MCF 10A (cell line): ENCODE data around the gene MPP2. TPM values are rescaled to one million over a fixed set of nuclear protein-coding genes. Genes with fewer than 3 reads are reported as not detected.
"Not testable (repeated sequence)": the region's sequence is repeated elsewhere in the genome, so short reads cannot be mapped to it uniquely, and the experiment has no call there.

ENCODE experiments used
- BruUV-seq: library from RNA; stranded (reverse); fragments of 400-500 nt; replicated peaks from 2 replicates; lab custom pipeline; 2021; lab: Mats Ljungman, UMichigan
- CTCF ChIA-PET: fragments of 300-600 bp; sonication (Branson Sonifier 250); formaldehyde crosslinking; extraction: SDS; loops from one replicate; lab custom pipeline; 2021; ENCODE audit warnings: antibody characterized with exemption, inconsistent platforms; lab: Yijun Ruan, JAX
- POLR2A ChIA-PET: fragments of 300-600, 350-650 bp; sonication (Branson Sonifier 250); formaldehyde crosslinking; extraction: SDS; loops from one replicate; lab custom pipeline; 2020; ENCODE audit warnings: antibody characterized with exemption, inconsistent platforms; lab: Yijun Ruan, JAX
- DNase-seq: peaks from one replicate; pipeline ENCODE4 v3.0.0-alpha.2; 2018; ENCODE audit not compliant: unreplicated experiment
- H3K27ac Mint-ChIP-seq: one replicate; pipeline ENCODE4 v1.8.0; 2022; ENCODE audit warnings: mild to moderate bottlenecking, low read depth, mixed read lengths; ENCODE audit not compliant: unreplicated experiment
- H3K27me3 Mint-ChIP-seq: one replicate; pipeline ENCODE4 v1.8.0; 2022; ENCODE audit warnings: mixed read lengths; ENCODE audit not compliant: insufficient read depth, unreplicated experiment
- H3K36me3 Mint-ChIP-seq: one replicate; pipeline ENCODE4 v1.8.0; 2022; ENCODE audit warnings: mild to moderate bottlenecking, moderate library complexity, mixed read lengths; ENCODE audit not compliant: insufficient read depth, unreplicated experiment
- H3K4me1 Mint-ChIP-seq: one replicate; pipeline ENCODE4 v1.8.0; 2022; ENCODE audit warnings: mixed read lengths; ENCODE audit not compliant: insufficient read depth, unreplicated experiment
- H3K4me3 Mint-ChIP-seq: one replicate; pipeline ENCODE4 v1.8.0; 2022; ENCODE audit warnings: mild to moderate bottlenecking, moderate library complexity, mixed read lengths; ENCODE audit not compliant: unreplicated experiment
- H3K9me3 Mint-ChIP-seq: one replicate; pipeline ENCODE4 v1.8.0; 2022; ENCODE audit warnings: mixed read lengths; ENCODE audit not compliant: unreplicated experiment
- intact Hi-C: fragments of 100-400 bp; cut with micrococcal nuclease; formaldehyde crosslinking; loops from 2 replicates; pipeline ENCODE4 v1.14.1; 2022
- total RNA-seq: library from RNA; stranded (reverse); gene quantifications from 2 replicates; pipeline ENCODE4 v1.2.3, GENCODE V29; 2022
- TF ChIP-seq, protein P1 (sequence below): fragments of 200-600 bp; IDR thresholded peaks from one replicate; pipeline ENCODE4 v1.8.0; 2022; ENCODE audit warnings: antibody characterized with exemption, mild to moderate bottlenecking; ENCODE audit not compliant: unreplicated experiment

Gene MPP2
- total RNA-seq, 1 experiment from 2014 or later, result not detected

DNA sequence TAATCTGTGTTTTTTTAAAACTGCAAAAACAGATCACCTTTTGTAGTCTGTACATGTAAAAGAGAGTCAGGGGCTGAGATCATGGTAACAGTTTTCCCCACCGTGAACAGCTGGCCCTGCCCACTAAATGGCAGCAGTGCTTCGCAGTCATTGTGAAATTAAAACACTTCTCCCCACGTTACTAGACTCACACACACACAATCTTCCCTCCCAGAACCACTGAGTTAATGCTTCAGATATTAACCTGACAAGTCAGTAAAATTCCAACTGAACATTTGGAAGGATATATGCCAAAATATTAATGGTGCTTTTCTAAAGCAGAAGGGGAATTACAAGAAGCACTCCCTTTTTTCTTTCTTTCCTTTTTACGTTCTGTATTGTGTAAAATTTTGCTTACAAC, 61.6 kb downstream of the MPP2 start:
- H3K27me3 Mint-ChIP-seq, result no peaks in the 10 kb centered on the region
- TF ChIP-seq, protein P1, sequence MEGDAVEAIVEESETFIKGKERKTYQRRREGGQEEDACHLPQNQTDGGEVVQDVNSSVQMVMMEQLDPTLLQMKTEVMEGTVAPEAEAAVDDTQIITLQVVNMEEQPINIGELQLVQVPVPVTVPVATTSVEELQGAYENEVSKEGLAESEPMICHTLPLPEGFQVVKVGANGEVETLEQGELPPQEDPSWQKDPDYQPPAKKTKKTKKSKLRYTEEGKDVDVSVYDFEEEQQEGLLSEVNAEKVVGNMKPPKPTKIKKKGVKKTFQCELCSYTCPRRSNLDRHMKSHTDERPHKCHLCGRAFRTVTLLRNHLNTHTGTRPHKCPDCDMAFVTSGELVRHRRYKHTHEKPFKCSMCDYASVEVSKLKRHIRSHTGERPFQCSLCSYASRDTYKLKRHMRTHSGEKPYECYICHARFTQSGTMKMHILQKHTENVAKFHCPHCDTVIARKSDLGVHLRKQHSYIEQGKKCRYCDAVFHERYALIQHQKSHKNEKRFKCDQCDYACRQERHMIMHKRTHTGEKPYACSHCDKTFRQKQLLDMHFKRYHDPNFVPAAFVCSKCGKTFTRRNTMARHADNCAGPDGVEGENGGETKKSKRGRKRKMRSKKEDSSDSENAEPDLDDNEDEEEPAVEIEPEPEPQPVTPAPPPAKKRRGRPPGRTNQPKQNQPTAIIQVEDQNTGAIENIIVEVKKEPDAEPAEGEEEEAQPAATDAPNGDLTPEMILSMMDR, result no peak
- H3K4me3 Mint-ChIP-seq, result no peak overlapping the region
- no peaks in the 10 kb centered on the region for H3K36me3 Mint-ChIP-seq
- H3K4me1 Mint-ChIP-seq, result no peaks in the 10 kb centered on the region
- ChIA-PET POLR2A (interaction anchor here (0.5 to 1.5 kb wide), 5 partner anchors 11 to 86 kb away, joined by 3 to 6 read pairs (median 5); partner anchors contain the start of gene DUSP3), CTCF (interaction anchor here (0.6 to 2.6 kb wide), 28 partner anchors 10 to 825 kb away, joined by 3 to 24 read pairs (median 4); partner anchors contain the start of gene DUSP3)
- intact Hi-C loops, result loop anchor here (1.0 to 2.0 kb wide), 5 partner anchors 55 to 151 kb away; no protein-coding TSS in a partner anchor
- no peak overlapping the region for H3K27ac Mint-ChIP-seq
- BruUV-seq, result no TSS peak
- no peaks in the 10 kb centered on the region for H3K9me3 Mint-ChIP-seq
- DNase-seq, result no peak

DNA sequence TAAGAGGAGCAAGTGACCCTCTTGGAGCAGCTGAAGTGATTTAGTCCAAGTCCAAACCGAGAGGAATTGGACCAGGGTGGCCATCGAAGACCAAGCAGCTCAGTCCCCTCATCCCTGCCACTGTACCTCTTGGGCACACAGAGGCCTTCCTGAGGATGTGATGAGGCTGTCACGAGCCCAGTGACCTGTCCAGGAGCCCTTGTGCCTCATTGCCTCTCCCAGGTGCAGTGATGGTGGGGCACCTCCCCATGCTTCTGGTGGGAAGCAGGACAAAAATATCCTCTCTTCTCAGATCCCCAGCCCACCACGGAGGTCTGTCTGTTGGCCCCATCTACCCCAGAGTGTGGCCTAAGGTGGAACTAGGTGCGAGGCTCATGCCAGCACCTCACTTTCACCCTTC, 63.1 kb downstream of the MPP2 start:
- Mint-ChIP-seq H3K27me3 (no peaks in the 10 kb centered on the region), H3K9me3 (no peaks in the 10 kb centered on the region), H3K36me3 (no peaks in the 10 kb centered on the region), H3K27ac (no peak overlapping the region), H3K4me1 (peaks cover 13% of the 10 kb centered on the region), H3K4me3 (no peak overlapping the region)
- POLR2A ChIA-PET, result no interaction called here
- TF ChIP-seq, protein P1, result no peak
- DNase-seq, result no peak
- CTCF ChIA-PET, result interaction anchor here (0.9 kb wide), 1 partner anchor 10 kb away, joined by 3 read pairs; no protein-coding TSS in a partner anchor
- no TSS peak for BruUV-seq
- intact Hi-C loops, result no loop called here

DNA sequence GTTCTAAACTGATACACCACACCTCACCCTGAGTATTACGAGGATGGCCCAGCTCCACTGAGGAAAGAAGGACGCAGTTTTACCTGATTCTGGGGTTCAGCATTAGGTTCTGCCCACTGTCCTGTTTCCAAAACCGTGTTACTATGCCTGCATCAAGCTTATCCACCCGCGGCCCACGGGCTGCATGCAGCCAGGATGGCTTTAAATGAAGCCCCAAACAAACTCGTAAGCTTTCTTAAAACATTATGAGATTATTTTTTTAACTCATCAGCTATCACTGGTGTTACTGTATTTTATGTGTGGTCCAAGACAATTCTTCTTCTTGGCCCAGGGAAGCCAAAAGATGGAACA, 64.4 kb downstream of the MPP2 start:
- intact Hi-C loops, result no loop called here
- Mint-ChIP-seq H3K36me3 (no peaks in the 10 kb centered on the region), H3K9me3 (no peaks in the 10 kb centered on the region), H3K4me1 (peaks cover 15% of the 10 kb centered on the region), H3K4me3 (no peak overlapping the region), H3K27me3 (no peaks in the 10 kb centered on the region), H3K27ac (no peak overlapping the region)
- TF ChIP-seq, protein P1, result no peak
- DNase-seq, result no peak
- POLR2A ChIA-PET, result no interaction called here
- BruUV-seq, result no TSS peak
- CTCF ChIA-PET, result interaction anchor here (0.7 to 1.1 kb wide), 4 partner anchors 10 to 77 kb away, joined by 3 to 9 read pairs (median 5); no protein-coding TSS in a partner anchor

DNA sequence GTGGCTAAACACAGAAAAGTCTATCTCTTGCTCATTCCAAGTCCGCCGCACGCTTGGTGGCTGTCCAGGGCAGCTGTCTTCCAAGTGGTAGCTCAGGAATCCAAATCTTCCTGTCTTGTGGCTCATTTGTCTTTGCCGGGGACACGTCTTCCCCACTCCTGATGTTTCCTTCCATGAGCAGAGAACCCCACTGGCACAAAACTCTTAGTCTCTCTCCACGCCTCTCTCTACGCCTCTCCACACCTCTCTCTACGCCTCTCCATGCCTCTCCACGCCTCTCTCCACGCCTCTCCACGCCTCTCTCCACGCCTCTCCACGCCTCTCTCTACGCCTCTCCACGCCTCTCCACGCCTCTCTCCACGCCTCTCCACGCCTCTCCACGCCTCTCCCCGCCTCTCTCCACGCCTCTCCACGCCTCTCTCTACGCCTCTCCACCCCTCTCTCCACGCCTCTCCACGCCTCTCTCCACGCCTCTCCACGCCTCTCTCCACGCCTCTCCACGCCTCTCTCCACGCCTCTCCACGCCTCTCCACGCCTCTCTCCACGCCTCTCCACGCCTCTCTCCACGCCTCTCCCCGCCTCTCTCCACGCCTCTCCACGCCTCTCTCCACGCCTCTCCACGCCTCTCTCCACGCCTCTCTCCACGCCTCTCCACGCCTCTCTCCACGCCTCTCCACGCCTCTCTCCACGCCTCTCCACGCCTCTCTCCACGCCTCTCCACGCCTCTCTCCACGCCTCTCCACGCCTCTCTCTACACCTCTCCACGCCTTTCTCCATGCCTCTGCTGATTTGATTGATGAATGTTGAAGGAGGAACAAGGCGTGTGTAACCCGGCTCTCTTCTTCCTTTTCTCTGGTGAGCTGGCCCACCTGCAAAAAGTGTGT, 65.0 kb downstream of the MPP2 start:
- H3K27ac Mint-ChIP-seq, POLR2A ChIA-PET, H3K27me3 Mint-ChIP-seq, BruUV-seq, H3K4me3 Mint-ChIP-seq, H3K36me3 Mint-ChIP-seq, intact Hi-C loops, H3K9me3 Mint-ChIP-seq, DNase-seq: not testable (repeated sequence)
- H3K4me1 Mint-ChIP-seq, result peaks cover 15% of the 10 kb centered on the region
- CTCF ChIA-PET, result interaction anchor here (0.6 to 1.1 kb wide), 6 partner anchors 11 to 820 kb away, joined by 3 to 9 read pairs (median 4); no protein-coding TSS in a partner anchor
